Umbilical cord (tissue), 2 donors: Measurements from ENCODE around the gene FAM240B. TPM values are rescaled to one million over a fixed set of nuclear protein-coding genes. Genes with fewer than 3 reads are reported as not detected.

Experiments
- DNase-seq: peaks from one replicate; pipeline ENCODE4 v3.0.0-alpha.2; 2015; ENCODE audit warnings: low spot score
- total RNA-seq: library from RNA; depleted of rRNA; stranded (reverse); fragments of >200 nt; gene quantifications from one replicate; pipeline ENCODE4 v1.2.3, GENCODE V29; 2014; ENCODE audit warnings: low replicate concordance; ENCODE audit not compliant: insufficient read depth

Gene FAM240B
- total RNA-seq, 1 donor from 2014 or later, result not detected

DNA sequence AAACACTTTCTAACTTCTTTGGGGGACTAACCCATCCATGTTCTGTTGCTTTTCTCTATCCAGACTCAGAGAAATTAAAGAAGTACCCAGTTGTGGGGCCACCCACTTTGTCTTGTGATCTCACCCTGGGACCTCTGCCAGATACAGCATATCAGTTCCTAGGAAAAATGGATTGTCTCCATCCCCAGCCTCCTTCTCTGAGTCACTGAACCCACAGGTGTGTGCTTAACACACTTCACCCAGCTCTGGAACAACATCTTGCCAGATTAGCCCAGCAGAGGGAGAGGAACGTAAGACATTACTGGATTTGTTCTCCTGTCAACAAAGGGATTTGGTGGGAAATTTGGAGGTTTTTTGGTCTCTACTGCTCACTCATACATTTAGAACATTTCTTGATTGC is 19.2 kb downstream of the FAM240B start:
- no peak for DNase-seq

DNA sequence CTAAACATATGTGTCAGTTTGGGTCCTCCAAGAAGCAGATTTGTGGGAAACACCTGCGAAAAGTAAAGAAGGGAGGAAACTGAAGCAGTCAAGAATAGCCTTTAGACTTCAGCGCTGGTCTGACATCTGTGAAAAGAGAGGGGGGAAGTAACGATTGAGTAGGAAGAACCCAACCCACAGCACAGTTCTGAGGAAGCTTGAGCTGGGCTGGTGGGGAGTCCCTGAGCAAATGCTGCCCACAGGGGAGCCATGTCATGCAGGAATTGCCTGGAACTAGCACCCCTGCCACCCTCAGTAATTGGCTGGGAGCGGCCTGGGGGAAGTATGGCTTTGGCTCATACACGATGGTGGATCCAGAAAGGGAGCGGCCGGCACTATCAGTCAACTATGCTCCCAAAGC is 20.6 kb downstream of the FAM240B start:
- DNase-seq, result no peak

DNA sequence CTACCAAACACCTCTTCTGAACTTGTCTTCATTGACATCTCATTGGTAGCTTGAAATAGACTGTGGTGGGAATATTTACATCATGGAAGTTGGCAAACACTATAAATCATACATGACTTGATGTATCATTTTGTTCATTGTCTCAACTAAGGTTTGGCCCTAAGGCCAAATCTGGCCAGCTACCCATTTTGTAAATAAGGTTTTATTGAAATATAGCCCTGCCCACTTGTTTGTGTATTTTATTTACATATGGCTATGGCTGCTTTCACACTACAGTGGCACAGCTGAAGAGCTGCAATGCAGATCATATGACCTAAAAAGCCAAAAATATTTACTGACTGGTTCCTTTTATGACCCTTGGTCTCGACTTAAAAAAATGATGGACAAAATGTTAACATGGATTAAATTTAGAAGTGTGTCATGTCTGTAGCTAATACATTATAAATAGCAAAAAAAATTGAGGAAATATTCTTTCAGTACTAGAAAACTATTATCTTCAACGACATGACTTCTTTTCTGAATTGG is 22.1 kb downstream of the FAM240B start:
- no peak for DNase-seq

DNA sequence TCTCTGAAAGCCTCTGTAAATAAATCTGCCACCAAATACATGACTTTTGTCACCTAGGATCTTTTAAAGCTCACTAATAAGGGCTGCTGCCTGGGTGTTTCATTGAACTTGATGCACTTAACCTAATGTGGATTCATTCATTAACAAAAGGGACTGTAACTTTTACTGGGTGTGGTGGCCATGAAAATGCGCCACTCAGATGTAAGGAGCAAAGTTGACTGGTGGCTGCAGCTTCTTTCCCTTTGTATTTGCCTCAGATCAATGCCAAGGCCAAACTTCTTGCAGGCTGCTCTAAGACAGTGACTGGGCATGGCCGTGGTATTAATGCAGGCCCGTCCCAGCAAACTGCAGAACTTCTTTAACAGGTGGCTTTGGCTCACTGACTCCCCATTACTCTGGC is 22.9 kb downstream of the FAM240B start:
- no peak for DNase-seq

DNA sequence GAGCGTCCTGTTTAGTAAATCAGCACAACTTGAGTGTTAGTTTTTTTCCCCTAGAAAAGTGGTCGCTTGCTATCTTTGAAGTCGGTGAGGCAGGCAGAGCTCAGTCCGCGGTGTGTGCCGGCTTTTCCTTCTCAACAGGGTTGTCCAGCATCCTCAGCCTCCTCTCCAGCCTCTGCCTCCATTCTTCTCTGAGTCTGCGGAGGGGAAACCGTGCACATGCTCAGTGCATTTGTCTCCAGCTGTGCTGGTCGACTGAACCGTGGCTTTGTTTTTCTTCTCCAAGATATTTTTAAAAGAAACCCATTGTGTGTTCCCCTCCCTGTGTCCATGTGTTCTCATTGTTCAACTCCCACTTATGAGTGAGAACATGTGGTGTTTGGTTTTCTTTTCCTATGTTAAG is 25.3 kb downstream of the FAM240B start:
- no peak for DNase-seq

DNA sequence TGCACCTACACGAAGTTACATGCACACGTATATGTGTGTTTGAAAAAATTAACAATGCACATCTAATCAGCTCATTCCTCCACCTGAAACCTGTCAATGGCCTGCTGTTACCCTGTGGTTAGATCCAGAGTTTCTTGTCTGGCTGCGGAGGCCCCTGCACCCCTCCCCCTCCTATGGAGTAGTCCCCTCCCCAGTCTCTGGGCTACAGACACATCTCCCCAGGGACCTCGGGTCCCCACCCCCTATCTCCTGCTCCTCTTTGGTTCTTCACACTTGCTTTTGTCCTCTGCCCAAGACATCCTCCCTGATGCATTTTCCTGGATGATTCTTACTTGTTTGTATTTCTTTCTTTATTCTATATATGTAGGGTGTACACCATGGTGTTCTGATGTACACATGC is 27.2 kb downstream of the FAM240B start:
- no peak for DNase-seq

DNA sequence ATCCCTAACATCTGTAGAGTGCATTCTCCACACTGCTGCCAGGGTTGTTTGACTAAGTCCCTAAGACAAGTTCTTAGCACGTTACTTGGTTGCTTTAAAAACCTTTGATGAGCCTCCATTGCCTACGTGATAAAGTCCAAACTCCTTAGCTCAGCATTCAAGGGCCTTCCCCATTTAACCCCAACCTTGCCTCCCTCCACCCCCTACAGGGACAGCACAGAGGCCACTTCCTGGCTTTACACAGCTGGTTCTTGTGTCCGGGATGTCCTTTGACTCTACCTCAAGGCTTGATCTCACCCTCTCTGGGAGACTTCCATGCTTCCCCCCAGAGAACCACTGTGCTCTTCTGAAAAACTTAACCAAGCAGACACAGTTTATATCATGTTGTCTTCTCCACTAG is 29.4 kb downstream of the FAM240B start:
- DNase-seq, result no peak

DNA sequence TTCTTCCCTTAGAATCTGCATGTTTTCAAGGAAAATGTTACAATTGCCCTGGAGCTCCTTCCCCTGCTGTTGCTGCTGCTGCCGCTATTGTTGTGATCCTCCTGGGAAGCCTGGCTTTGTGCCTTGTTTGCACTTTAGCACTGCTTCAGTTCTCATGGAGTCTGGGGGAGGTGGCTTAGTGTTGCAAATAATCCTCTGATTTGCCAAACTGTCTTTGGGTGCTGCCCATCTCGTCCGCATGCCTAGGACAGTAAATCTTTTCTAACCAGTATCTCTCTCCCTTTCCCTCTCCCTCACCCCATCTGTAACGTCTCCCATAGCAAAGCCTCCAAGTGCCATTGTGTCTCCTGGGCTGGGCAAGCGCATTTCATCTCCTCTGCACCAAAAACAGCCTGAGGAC is 30.3 kb downstream of the FAM240B start:
- DNase-seq, result no peak

DNA sequence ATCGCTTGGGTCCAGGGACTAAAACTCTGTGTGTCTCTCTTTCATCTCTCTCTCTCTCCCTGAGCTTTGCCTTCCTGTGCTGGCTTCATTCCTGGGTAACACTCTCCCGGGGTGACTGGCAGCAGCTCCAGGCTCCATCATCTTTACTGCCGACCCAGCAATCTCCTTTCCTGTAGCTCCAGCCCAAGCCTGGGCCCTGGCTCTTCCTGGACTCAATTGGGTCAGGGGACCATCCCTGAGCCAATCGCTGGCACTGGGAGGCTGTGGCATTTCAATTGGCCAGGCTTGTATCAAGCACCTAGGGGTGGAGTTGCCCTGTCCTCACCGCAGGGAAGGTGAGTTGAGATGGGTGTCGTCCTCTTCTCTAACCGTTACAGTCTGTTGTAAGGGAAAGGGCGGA is 31.9 kb downstream of the FAM240B start:
- no peak for DNase-seq

DNA sequence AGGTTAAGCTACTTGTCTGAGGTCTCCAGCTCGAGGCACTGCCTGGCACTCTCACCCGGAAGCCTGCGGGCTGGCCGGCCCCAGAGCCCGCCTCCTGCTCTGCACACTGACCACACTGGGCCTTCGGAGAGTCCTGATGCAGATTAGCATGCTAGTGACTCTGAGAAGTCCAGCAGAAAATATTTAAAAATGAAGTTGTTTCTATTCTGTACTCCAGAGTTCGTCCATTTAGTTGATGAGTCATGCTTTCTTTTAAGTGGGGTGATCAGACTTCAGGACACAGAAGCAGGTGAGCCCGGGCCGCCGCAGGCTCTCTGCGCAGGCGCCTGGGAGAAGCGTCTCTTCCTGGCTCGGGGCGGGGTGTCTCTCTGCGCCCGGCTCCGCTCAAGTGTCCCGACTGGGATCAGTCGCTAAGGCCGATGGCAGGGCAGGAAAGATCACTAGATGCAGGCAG is 32.5 kb downstream of the FAM240B start:
- DNase-seq, result peak; percentile 21

DNA sequence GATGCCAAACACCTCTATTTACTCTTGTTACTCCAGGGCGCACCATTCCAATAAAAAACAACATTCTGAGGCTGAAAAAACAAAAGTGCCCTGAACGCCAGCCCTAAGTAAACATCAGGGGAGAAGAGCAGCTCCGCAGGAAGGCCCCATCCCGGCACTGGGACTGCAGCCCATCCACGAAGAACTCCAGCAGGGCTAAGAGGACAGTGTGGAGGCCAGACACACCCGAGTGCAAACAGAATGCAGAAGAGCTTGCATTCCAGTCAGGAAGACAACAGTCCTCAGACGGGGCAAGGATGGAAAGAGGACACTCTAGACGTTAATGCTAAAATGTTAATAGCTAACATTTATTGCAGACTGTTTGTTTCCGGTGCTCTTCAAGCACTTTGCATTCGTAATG is 33.0 kb downstream of the FAM240B start:
- no peak for DNase-seq

DNA sequence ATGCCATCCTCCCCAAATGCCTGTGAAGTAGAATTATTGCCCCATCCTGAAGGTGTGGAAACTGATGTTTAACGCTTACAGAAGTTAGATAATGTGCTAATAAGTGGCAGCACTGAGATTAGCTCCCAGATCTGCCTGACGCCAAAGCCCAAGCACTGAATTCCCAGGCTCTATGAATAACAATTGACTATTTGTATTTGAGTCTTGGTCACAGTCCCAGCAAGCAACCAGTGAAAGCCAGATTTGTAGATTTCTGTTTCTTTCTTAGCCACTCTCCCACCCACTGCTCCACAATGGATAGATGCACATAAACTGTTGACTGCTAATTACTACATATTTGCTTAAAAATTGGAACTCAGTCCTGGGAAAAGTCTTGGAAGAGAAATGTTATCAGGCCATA is 34.4 kb downstream of the FAM240B start:
- no peak for DNase-seq

DNA sequence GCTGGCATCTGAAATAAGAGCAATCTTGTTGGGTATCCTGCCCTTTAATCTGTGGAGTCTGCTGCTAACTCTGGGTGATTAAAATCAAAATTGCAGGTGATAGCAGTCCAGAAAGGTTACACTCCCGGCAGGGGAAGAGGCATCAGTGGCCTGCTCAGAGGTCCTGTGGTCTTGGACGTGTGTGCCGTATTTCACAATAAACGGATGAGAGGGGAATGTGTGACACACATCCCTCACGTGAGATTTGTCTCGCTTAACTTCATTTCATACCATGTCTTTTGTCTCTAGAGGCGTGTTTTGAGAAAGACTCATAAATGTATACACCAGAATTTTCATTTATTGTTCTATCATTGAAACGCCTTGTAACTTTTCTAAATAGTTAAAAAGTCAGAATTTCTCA is 36.6 kb downstream of the FAM240B start:
- DNase-seq, result no peak

DNA sequence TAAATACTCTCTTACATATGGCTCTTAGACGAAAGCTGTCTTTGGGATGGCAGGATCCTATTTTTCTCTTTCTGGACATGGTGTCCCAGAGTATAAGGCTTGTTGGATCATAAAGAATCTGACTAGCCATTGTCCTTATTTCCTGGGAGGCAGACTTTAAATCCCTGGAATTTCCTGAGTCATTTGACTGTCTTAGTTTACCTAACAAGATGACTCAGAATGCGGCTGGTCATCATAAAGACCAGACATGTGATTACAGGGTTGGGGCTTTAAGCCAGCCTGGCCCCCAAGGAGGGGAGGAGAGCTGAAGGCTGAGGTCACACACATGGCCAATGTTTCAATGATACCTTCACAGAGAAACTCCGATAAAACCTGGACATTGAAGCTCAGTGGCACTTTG is 37.2 kb downstream of the FAM240B start:
- peak; percentile 48 for DNase-seq

DNA sequence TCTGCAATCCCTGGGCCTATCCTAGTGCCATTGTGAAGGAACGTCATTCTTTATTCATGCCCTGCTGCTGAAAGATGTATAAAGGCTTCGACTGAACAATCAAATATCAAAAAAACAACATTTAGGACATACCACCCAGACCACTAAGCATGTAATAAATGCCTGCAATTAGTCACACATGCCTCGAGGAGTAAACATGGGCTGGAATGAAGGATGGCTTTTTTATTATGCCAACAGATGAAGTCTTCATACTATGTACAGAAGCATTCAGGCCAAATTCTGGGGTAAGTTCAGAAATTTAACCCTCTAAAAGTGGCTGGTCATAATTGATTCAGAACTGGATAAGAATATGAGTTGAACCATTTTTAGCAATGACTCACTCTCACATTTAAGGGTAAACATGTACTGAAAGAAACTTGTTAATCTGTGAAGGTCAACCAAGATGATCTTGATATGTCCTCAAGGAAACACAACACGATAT is 38.1 kb downstream of the FAM240B start:
- DNase-seq, result no peak

DNA sequence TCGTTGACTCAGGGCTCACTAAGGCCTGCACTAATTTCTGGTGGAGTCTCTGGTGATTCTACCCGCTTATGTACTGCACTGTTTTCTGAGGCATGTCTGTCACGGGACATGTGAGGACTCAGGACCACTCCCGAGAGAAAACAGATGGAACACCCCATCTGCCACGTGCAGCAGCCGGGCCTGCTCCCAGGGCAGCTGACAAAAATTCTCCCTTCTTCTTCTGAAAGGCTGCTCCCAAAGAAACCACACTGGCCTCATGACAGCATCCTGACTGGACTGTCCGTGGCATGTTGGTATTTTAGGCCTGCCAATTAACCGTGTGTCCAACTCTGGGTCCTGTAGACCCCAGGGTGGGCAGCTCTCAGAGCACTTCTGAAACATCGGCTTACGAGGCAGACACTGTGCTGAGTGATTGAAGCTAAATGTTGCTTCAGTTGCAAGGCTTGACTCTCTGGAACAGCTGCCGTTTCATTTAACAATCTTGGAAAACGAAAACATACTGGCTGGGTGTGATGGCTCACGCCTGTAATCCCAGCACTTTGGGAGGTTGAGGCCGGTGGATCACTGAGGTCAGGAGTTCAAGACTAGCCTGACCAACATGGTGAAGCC is 39.0 kb downstream of the FAM240B start:
- no peak for DNase-seq

DNA sequence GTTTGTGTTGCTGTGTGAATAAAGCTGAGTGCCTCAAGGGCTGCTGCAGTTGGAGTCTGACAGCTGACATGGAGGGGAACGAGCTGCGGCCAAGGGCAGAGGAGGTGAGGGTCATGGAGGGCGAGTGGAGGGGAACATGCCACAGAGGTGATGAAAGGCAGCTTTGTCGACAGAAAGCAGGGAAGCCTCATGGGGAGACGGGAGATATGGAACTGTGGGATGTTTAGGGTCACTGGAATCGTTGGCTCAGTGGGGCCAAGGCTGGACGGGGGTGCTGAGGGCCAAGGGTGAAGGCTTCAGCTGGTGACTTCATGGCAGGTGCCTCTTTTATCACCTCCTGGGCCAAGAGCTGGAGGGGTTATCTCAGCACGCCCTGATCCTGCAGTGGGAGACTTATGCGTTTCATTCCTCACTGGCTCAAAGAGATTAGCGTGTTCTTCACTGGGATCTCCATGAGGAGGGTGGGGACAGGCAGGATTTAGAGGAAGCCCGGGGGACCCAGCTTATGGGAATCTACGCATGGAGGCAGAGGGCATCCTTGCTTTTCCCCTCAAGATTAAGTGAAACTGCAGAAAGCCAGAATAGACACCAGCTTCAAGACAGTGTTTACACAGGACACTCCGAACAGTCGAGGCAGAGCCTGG is 42.2 kb downstream of the FAM240B start:
- DNase-seq, result no peak

DNA sequence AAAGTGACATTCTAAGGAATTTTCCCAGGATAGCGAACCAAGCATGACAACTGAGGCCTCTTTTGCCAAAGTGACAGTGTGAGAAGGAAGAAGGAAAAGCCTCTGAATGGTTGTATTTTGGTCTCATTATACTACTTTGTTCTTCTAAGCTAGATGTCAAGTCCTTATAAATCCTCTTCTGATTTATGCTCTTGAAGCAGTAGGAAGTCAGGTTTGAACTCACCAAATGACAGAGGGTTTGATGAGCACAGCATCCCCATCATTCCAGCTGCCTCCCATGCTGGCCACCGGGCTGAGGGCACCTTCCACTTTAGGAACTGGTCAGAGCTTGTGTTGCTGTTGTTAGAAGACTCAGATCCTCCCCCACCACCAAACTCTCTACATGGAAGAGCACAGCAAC is 44.1 kb downstream of the FAM240B start:
- DNase-seq, result no peak

DNA sequence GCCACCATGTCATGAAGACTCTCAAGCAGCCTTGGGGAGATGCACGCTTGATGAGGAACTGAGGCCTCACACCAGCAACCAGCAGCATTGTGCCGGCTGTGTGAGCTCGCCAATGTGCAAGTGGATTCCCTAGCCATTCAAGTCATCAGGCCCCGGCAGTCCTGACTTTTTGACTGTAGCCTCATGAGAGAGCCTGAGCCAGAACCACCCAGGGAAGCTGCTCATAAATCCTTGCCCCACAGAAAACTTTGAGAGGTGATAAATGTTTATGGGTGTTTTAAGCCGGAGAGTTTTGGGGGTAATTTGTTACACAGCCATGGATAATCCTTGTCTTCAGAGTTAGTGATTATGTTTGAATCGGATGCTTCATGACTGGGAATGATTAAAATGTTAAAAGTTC is 44.7 kb downstream of the FAM240B start:
- DNase-seq, result no peak

DNA sequence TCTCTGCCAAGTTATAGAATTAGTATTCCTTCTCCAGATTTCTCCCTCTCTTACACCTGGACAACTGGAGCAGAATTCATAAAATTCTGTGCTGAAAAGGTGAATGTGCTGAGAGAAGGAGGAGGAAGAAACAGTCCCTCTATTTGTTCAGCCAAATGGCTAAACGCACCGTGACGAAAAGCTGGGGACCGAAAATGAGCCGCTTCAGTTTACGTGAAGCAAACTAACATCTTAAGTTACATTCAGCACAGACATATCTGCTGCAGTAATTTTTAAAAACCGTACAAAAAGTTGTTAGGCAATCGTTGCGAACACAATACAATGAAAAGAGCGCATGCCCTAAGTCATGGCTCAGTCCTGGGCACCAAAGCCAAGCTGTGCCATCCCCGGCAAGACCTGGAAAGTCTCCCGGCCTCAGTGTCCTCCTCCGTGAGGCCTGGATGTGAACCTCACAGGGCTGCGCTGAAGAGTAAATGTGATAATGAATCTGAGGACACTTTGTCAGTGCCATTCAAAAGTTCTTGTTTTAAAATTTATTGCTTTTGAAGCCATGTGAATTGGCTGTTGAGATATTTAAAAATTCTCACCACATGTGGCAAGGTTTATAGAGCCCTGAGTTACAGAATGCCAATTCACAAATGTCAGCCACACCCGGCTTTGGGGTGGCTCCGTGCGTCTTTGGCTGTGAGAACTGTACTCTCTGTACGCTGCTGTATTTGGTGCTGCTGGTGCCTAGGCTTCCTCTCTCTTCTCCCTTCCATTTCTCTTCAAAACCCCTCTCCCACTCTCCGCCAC is 46.3 kb downstream of the FAM240B start:
- DNase-seq, result no peak

DNA sequence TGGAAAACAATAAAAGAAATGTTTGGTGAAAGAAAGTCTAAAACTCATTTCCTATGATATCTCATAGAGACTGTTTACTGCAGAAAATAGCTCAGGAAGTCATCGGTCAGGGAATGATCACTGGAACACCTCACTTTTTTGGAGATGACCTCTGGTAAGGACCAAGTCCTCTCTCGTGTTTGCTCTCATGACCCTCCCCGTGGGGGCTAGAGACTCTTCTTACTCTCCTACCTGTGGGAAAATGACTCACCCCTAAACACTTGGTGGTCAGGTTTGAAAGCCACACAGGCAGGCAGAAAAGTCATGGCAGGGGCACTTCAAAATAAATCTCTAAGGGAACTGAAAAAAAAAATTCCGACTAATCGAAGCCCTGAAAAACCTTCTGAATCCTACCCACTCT is 48.2 kb downstream of the FAM240B start:
- DNase-seq, result no peak

DNA sequence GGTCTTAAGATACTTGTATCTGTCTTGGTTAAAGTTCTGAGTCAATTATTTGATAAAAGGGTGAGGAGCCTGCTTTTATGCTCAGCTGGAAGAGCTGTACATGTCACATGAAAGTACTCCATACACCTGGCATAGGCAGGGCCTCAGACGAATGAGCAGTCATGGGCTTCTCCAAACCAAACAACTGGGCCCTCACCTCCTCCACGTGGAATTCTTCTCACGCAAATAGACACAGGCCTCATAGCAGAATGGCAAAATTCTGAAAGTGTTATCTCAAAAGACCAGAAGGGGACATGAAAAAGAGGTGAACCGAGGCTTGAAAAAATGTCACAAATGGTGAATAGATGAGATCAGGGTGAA is 48.6 kb downstream of the FAM240B start:
- no peak for DNase-seq
